CD14-positive monocyte (primary cell): ENCODE data around the gene SCAI. TPM values are rescaled to one million over a fixed set of nuclear protein-coding genes. Genes with fewer than 3 reads are reported as not detected.
"Not testable (repeated sequence)": the region's sequence is repeated elsewhere in the genome, so short reads cannot be mapped to it uniquely, and the experiment has no call there.

Experiments used
- DNase-seq, 3 donors: peaks; one replicate each; pipeline ENCODE4 v3.0.0-alpha.2; 2011 to 2022
- H2AFZ ChIP-seq: 2 replicates; pipeline ENCODE4 v1.6.0; 2012; ENCODE audit warnings: mild to moderate bottlenecking, low read depth, low read length, inconsistent platforms; ENCODE audit not compliant: insufficient read depth, poor library complexity, severe bottlenecking
- H3K27ac ChIP-seq, 2 donors: 1 replicate in 1 of 2; 2 replicates in 1 of 2; pipeline ENCODE4 v1.5.1; 2012 to 2013; ENCODE audit warnings: low read length in 2 of 2, control low read depth in 1 of 2, inconsistent platforms in 1 of 2, low read depth in 1 of 2, mild to moderate bottlenecking in 1 of 2
- H3K27me3 ChIP-seq, 2 donors: one replicate each; pipeline versions ENCODE4 v1.6.0 to v1.6.1; 2011 to 2013; ENCODE audit warnings: low read length in 2 of 2; ENCODE audit not compliant: control insufficient read depth in 2 of 2, insufficient read depth in 2 of 2
- H3K36me3 ChIP-seq, 2 donors: replicated peaks in 1 of 2; 1 replicate in 1 of 2; 2 replicates in 1 of 2; pipeline versions ENCODE4 v1.5.1 to v1.6.1; 2012 to 2013; ENCODE audit warnings: low read length in 2 of 2, control low read depth in 1 of 2, inconsistent platforms in 1 of 2, mild to moderate bottlenecking in 1 of 2; ENCODE audit not compliant: insufficient read depth in 2 of 2, control insufficient read depth in 1 of 2
- H3K4me1 ChIP-seq, 2 donors: 1 replicate in 1 of 2; 2 replicates in 1 of 2; pipeline versions ENCODE4 v1.5.1 to v1.6.1; 2012 to 2013; ENCODE audit warnings: low read length in 2 of 2, control low read depth in 1 of 2, inconsistent platforms in 1 of 2, mild to moderate bottlenecking in 1 of 2, moderate library complexity in 1 of 2; ENCODE audit not compliant: insufficient read depth in 2 of 2, control insufficient read depth in 1 of 2
- H3K4me2 ChIP-seq: replicated peaks from 2 replicates; pipeline ENCODE3; 2012; ENCODE audit warnings: low read length, moderate library complexity, mild to moderate bottlenecking; ENCODE audit not compliant: poor library complexity, severe bottlenecking; ENCODE audit errors: extremely low read depth
- H3K4me3 ChIP-seq, 3 experiments: fragments of 200-600 bp in 1 of 3; sonication (generic) in 1 of 3; replicated peaks in 1 of 3; 1 replicate in 2 of 3; 2 replicates in 1 of 3; pipeline ENCODE4 v1.5.1; 2011 to 2013; ENCODE audit warnings: low read length in 3 of 3, mild to moderate bottlenecking in 3 of 3, control low read depth in 2 of 3, low read depth in 2 of 3, inconsistent platforms in 1 of 3, moderate library complexity in 1 of 3
- H3K79me2 ChIP-seq: 2 replicates; pipeline ENCODE4 v1.6.0; 2012; ENCODE audit warnings: mild to moderate bottlenecking, control low read depth, inconsistent platforms, low read length, moderate library complexity; ENCODE audit not compliant: insufficient read depth
- H3K9ac ChIP-seq: 2 replicates; pipeline ENCODE4 v1.6.0; 2017; ENCODE audit warnings: low read length, mild to moderate bottlenecking; ENCODE audit not compliant: insufficient read depth, poor library complexity, severe bottlenecking
- H3K9me3 ChIP-seq, 2 donors: replicated peaks in 1 of 2; 1 replicate in 1 of 2; 2 replicates in 1 of 2; pipeline versions ENCODE4 v1.5.1 to v1.6.1; 2012 to 2013; ENCODE audit warnings: low read length in 2 of 2, control low read depth in 1 of 2; ENCODE audit not compliant: control insufficient read depth in 1 of 2, insufficient read depth in 1 of 2
- H4K20me1 ChIP-seq: 2 replicates; pipeline ENCODE4 v1.6.0; 2012; ENCODE audit warnings: mild to moderate bottlenecking, low read length, control low read depth, moderate library complexity; ENCODE audit not compliant: insufficient read depth
- H3K27ac Mint-ChIP-seq, 7 donors: one replicate each; pipeline ENCODE4 v1.8.0; 2020; ENCODE audit warnings: mild to moderate bottlenecking in 7 of 7, mixed read lengths in 7 of 7, moderate library complexity in 6 of 7, inconsistent platforms in 2 of 7
- H3K27me3 Mint-ChIP-seq, 3 donors: one replicate each; pipeline ENCODE4 v1.8.0; 2021 to 2022; ENCODE audit warnings: low read depth in 3 of 3, mild to moderate bottlenecking in 3 of 3, mixed read lengths in 3 of 3, moderate library complexity in 3 of 3, inconsistent platforms in 1 of 3
- H3K36me3 Mint-ChIP-seq, 2 donors: one replicate each; pipeline ENCODE4 v1.8.0; 2020; ENCODE audit warnings: mixed read lengths in 2 of 2, inconsistent platforms in 1 of 2, mild to moderate bottlenecking in 1 of 2
- H3K4me1 Mint-ChIP-seq: one replicate; pipeline ENCODE4 v1.8.0; 2020; ENCODE audit warnings: mild to moderate bottlenecking, mixed read lengths
- H3K4me3 Mint-ChIP-seq, 2 donors: one replicate each; pipeline ENCODE4 v1.8.0; 2020; ENCODE audit warnings: mild to moderate bottlenecking in 2 of 2, mixed read lengths in 2 of 2, moderate library complexity in 1 of 2
- H3K9me3 Mint-ChIP-seq, 7 donors: one replicate each; pipeline ENCODE4 v1.8.0; 2020 to 2022; ENCODE audit warnings: mixed read lengths in 7 of 7, mild to moderate bottlenecking in 6 of 7, moderate library complexity in 6 of 7, inconsistent platforms in 2 of 7
- CTCF ChIP-seq: fragments of 200-600 bp; IDR thresholded peaks from one replicate; pipeline ENCODE4 v1.8.0; 2022; ENCODE audit warnings: antibody characterized with exemption, mild to moderate bottlenecking
- WGBS: methylation state at CpG from one replicate; pipeline ENCODE4 v1.1.5; 2013; ENCODE audit warnings: missing lambda C conversion rate; ENCODE audit not compliant: insufficient coverage; 5-methylcytosine and 5-hydroxymethylcytosine counted together
- intact Hi-C, 2 donors: fragments of 100-400 bp; cut with micrococcal nuclease; formaldehyde crosslinking; loops; one replicate each; pipeline versions ENCODE4 v1.15.0 to v1.15.1; 2023
- polyA plus RNA-seq, 3 donors: library from polyadenylated mRNA; depleted of rRNA in 1 of 3; unstranded in 2 of 3; stranded (reverse) in 1 of 3; fragments of 300-500 nt in 2 of 3; fragments of >200 nt in 1 of 3; fragmentation: Illumina TruSeq in 2 of 3; gene quantifications; 1 replicate in 2 of 3; 2 replicates in 1 of 3; pipeline ENCODE4 v1.2.3, GENCODE V29; 2012 to 2021

Gene SCAI
- polyA plus RNA-seq, 3 donors: 0.76 to 1.4 (median 0.84) TPM

GRCh38 chr9:125088752-125089151 is 54.6 kb downstream of the SCAI start:
- TF ChIP-seq CTCF: no peak
- Mint-ChIP-seq H3K27ac (no peak overlapping the region), H3K9me3 (peaks cover 1 to 8% (median 4%) of the 10 kb centered on the region in 7 donors), H3K27me3 (peaks cover 0 to 2% (median 1%) of the 10 kb centered on the region in 3 donors), H3K36me3 (peaks cover under 1 to 4% of the 10 kb centered on the region in 2 donors), H3K4me1 (peaks cover 17% of the 10 kb centered on the region), H3K4me3 (no peak overlapping the region)
- no peaks in the 10 kb centered on the region for H3K27me3 ChIP-seq
- no peaks in the 10 kb centered on the region for H4K20me1 ChIP-seq
- H3K4me1 ChIP-seq: no peaks in the 10 kb centered on the region
- DNase-seq: no peak
- H3K9ac ChIP-seq: no peak overlapping the region
- H3K79me2 ChIP-seq: no peaks in the 10 kb centered on the region
- H3K27ac ChIP-seq: no peak overlapping the region
- no peak overlapping the region for H3K4me2 ChIP-seq
- intact Hi-C loops: no loop called here
- H3K36me3 ChIP-seq: no peaks in the 10 kb centered on the region
- H2AFZ ChIP-seq: no peak overlapping the region
- no peak overlapping the region for H3K4me3 ChIP-seq
- peaks cover 1 to 3% of the 10 kb centered on the region in 2 donors for H3K9me3 ChIP-seq
- WGBS: 17% methylated on average over 1 of the region's 5 CpGs

DNA sequence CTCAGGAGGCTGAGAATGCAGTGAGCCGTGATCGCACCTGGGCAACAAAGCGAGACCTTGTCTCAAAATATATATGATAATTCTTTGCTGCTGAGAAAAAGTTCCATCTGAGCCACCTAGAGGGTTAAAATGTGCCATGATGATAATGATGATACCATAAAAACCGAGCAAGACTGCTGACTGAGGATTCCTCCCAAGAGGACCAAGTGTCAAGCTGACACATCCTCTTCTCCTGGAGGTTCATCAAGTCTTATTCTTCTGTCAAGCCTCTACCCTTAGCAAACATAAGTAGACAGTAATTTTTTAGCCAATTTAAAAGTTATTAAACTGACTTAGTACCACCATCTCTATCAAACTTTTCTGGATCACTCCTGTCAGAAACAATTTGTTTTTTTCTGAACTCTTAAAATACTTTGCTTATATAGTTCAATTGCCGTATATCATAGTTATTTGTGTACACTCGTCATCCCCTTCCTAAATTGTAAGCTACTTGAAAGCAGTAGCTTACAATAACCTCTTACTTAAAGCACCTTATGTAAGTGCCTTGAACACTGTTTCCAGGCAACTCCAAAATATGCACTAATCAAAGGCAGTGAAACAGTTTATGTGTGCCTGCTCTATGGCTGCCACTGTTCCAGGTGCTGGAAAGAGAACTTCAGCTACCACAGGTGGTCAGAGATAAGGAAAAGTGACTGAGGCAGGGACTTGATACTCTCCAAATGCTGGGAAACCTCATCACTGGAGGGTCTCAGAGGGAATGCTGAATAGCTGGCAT is 57.4 kb downstream of the SCAI start:
- H3K4me2 ChIP-seq: no peak overlapping the region
- H3K9me3 Mint-ChIP-seq: peaks cover 19 to 37% (median 30%) of the 10 kb centered on the region in 7 donors
- no peak for DNase-seq
- WGBS: no CpG with 5 or more reads among the region's 6 CpGs
- H3K27me3 Mint-ChIP-seq: peaks cover 0 to 2% (median 1%) of the 10 kb centered on the region in 3 donors
- no peaks in the 10 kb centered on the region for H3K79me2 ChIP-seq
- no peaks in the 10 kb centered on the region for H4K20me1 ChIP-seq
- peak overlapping the region in 1 of 7 donors; percentile 8 for H3K27ac Mint-ChIP-seq
- no peaks in the 10 kb centered on the region for H3K4me1 ChIP-seq
- intact Hi-C loops: no loop called here
- H3K4me1 Mint-ChIP-seq: peaks cover 17% of the 10 kb centered on the region
- H3K27ac ChIP-seq: no peak overlapping the region
- H2AFZ ChIP-seq: no peak overlapping the region
- H3K9ac ChIP-seq: no peak overlapping the region
- peaks cover 27 to 29% of the 10 kb centered on the region in 2 donors for H3K9me3 ChIP-seq
- H3K4me3 Mint-ChIP-seq: no peak overlapping the region
- no peak for TF ChIP-seq CTCF
- H3K4me3 ChIP-seq: no peak overlapping the region
- no peaks in the 10 kb centered on the region for H3K27me3 ChIP-seq
- H3K36me3 Mint-ChIP-seq: peaks cover 15 to 24% of the 10 kb centered on the region in 2 donors
- H3K36me3 ChIP-seq: no peaks in the 10 kb centered on the region

DNA sequence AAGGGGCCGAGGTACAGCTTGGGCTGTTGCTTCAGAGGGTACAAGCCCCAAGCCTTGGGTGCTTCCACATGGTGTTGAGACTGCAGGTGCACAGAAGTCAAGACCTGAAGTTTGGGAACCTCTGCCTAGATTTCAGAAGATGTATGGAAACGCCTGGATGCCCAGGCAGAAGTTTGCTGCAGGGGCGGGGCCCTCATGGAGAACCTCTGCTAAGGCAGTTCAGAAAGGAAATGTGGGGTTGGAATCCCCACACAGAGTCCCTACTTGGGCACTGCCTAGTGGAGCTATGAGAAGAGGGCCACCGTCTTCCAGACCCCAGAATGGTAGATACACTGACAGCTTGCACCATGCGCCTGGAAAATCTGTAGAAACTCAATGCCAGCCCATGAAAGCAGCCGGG is 61.1 kb downstream of the SCAI start:
- H3K27me3 ChIP-seq, H3K79me2 ChIP-seq, H3K27ac ChIP-seq, H3K4me2 ChIP-seq, H3K9ac ChIP-seq, DNase-seq, intact Hi-C loops, H3K4me3 ChIP-seq, H3K27me3 Mint-ChIP-seq, H2AFZ ChIP-seq, H3K4me3 Mint-ChIP-seq, H4K20me1 ChIP-seq, H3K36me3 ChIP-seq, H3K4me1 Mint-ChIP-seq, H3K4me1 ChIP-seq, H3K27ac Mint-ChIP-seq: not testable (repeated sequence)
- H3K9me3 Mint-ChIP-seq: peaks cover 21 to 39% (median 32%) of the 10 kb centered on the region in 7 donors
- peaks cover 27 to 32% of the 10 kb centered on the region in 2 donors for H3K9me3 ChIP-seq
- whole genome bisulfite sequencing: 97% methylated on average over 4 of the region's 6 CpGs
- peaks cover 16 to 25% of the 10 kb centered on the region in 2 donors for H3K36me3 Mint-ChIP-seq
